B cell (primary cell): ENCODE results near the gene HAGHL.
"Not testable (repeated sequence)": the region's sequence is repeated elsewhere in the genome, so short reads cannot be mapped to it uniquely, and the experiment has no call there.

ENCODE experiments used
- CTCF ChIP-seq: fragments of 200-600 bp; IDR thresholded peaks from one replicate; pipeline ENCODE4 v1.8.0; 2022; ENCODE audit warnings: antibody characterized with exemption, mild to moderate bottlenecking
- EZH2 ChIP-seq: IDR thresholded peaks from 2 replicates; pipeline ENCODE4 v1.6.1; 2012; ENCODE audit warnings: borderline replicate concordance, low read depth, mild to moderate bottlenecking, moderate library complexity, low read length; ENCODE audit not compliant: insufficient read depth, poor library complexity, severe bottlenecking

DNA sequence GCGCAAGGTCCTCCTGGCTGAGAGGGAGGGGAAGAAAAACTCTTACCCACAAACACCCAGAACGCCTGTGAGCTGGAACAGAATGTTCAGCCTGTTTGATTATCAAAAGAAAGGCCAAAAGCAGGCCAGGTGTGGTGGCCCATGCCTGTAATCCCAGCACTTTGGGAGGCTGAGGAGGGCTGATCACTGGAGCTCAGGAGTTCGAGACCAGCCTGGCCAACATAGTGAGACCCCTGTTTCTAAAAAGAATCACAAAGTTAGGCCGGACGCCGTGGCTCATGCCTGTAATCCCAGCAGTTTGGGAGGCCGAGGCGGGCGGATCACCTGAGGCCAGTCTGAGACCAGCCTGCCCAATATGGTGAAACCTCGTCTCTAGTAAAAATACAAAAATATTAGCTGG is 49.4 kb downstream of the HAGHL start:
- TF ChIP-seq CTCF, EZH2: not testable (repeated sequence)
